SHP77 (cell line): ENCODE measurements around the gene VAMP4.

Experiments used
- DNase-seq, 2 experiments: peaks; one replicate each; lab custom pipeline; 2025; lab: John Stamatoyannopoulos, UW

The VAMP4 gene, protein sequence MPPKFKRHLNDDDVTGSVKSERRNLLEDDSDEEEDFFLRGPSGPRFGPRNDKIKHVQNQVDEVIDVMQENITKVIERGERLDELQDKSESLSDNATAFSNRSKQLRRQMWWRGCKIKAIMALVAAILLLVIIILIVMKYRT

GRCh38 chr1:171741872-171742576 is at the start of gene VAMP4:
VAMP4 (minus strand) TSS chr1:171742065; CDS start chr1:171738414, 3,651 bp downstream.
- peak; percentile 78 to 83 for DNase-seq

DNA sequence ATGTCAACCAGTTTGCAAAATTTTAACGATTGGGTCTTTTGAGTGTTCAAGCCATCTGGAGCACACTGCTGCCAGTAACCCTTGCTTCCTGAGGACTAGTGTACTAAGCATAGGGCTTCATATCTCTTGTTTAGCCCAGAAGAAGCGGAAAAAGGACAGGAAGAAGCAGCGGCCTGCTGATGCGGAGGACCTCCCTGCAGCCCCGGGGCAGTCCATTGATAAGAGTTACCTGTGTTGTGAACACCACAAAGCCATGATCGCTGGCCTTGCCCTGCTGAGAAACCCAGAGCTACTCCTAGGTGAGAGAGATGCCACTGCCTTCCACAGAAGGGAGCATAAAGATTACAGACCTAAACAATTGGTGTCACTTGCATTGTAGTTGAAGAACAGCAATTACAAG is 48.5 kb upstream of the VAMP4 start:
- DNase-seq = no peak

DNA sequence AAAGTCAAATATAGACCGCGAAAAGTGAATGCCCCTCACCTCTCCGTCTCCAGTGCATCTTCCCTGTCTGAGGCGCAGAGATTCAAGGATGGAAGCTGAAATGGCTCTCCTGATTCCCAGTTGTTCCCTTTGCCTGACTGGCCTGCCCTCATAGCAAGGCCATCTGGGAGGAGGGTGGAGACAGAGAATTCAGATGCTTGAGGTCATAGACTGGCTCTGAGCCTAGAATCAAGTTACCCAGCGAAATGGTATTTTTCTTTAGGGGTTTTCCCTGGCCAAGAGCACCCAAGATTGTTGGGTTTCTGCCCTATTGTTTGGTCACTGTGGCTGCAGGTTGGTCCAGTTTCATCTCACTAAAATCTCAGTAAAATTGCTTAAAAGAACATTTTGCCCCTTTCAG is 46.8 kb upstream of the VAMP4 start:
- DNase-seq = no peak

DNA sequence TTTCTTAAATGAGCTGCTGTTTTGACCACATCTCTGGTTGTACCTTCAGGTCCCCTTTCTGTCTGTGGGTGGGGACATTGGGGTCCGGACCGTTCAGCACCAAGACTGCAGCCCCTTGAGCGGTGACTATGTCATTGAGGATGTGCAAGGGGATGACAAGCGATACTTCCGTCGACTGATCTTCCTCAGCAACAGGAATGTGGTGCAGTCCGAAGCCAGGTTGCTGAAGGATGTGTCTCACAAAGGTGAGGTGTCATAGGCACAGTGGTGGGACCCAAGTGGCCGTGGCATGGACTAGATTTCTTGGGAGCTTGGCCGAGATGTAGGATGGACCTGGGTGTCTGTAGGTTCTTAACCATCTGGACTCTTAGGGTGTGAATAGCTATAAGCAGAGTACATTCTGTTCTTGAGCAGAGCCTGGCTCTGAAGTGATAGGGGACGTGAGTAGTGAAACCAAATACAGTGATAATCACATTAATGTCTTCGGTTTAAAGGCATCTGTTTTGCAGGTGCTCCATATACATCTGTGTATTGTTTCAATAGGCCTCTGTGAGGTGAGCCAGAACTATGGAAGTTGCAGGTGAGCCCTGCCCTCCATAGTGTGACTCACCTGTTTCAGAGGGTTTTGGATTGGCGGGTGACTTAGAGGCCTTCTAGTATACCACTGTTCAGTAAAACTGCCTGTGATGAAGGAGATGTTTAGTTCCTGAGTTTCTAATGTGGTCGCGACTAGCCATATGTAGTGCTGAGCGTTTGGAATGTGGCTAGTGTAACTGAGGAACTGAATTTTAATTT is 46.0 kb upstream of the VAMP4 start:
- no peak for DNase-seq

DNA sequence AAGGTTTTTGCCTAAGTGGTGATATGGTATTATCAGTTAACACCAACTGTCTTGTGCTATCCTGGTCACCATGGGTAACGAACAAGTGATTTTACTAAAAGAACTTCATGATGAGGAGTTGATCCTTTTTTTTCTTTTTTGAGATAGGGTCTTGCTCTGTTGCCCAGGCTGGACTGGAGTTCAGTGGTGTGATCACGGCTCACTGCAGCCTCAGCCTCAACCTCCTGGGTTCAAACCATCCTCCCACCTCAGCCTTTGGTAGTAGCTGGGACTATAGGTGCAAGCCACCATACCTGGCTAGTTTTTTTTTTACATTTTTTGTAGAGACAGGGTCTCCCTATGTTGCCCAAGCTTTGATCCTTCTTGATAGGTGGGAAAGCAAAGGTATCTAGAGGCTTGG is 44.7 kb upstream of the VAMP4 start:
- no peak for DNase-seq

DNA sequence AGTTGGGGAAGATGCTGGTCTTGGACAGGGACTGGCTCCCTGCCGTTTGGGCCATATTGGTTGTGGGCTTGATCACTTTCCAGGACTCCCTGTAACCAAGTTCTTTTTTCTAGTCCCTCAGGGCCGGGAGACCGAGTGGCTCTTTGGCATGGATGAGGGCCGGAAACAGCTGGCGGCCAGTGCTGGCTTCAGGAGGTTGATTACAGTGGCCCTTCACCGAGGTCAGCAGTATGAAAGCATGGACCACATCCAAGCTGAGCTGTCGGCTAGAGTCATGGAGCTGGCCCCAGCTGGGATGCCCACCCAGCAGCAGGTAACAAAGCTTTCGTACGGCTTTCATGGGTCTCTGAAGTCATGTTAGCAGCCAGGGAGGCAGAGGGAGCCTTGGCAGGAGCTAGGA is 43.9 kb upstream of the VAMP4 start:
- no peak for DNase-seq

DNA sequence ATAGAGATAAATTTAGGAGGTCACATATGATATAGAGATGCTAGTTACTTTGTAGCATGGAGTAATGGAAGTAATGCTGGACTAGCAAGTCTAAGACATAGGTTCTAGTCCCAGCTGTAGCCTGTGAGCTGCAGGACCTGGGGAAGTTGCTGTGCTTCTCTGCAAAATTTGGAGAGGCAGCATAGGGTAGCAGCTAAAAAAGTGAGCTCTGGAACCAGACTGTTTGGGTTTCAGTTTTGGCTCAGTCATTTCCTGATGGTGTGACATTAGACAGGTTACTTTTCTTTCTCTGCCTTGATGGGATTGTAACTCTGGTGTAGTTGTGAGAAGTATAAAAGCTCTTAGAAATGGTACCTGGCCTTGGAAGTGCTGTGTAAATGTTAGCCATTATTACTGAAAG is 42.9 kb upstream of the VAMP4 start:
- no peak for DNase-seq

DNA sequence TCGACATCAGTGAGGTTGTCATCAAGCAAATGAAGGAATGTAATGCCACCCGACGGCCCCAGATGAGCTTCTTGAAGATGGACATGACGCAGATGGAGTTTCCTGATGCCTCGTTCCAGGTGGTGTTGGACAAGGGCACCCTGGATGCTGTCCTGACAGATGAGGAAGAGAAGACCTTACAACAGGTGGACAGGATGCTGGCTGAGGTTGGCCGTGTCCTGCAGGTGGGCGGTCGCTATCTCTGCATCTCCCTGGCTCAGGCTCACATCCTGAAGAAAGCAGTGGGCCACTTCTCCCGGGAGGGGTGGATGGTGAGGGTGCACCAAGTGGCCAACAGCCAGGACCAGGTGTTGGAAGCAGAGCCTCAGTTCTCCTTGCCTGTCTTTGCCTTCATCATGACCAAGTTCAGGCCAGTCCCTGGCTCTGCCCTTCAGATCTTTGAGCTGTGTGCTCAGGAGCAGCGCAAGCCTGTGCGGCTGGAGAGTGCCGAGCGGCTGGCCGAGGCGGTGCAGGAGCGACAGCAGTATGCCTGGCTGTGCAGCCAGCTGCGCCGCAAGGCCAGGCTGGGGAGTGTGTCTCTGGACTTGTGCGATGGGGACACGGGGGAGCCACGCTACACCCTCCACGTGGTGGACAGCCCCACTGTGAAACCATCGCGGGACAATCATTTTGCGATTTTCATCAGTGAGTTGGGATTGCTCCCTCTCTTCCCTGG is 42.1 kb upstream of the VAMP4 start:
- DNase-seq = no peak

DNA sequence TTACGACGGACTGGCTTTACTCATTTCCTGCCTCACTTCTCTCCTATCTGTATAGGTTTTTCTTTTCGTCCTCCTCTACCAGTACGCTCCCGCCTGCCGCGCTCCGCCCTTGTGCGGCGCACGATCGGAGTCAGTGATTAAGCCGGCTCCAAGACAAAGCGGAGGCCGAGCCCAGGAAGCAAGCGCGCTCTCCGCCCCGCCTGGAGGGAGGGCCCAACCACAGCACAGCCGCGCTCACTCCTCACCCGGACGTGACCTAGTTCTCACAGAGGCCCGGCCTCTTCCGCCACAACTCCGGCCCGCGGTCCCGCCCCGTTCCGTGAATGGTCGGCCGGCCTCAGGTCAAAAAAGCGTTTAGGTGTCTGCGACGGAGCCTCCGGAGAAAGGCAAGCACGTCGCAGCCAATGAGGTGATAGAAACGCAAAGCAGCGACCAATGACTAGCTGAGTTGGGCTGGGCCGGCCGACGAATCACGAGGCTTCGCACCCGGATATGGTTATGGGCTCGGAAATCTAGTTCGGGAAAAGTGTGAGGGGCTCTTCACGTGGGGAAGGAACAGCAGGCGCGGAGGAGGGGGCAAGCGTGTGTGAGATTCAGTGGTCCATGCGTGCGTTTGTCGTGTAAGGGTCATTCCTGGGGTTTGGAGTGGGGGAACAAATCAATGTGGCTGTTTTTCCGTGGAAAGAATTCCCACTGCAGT is 39.5 kb upstream of the VAMP4 start, which contains the start of gene METTL13:
Gene METTL13, plus strand, starts transcription at position 485 of the 700 bp plus-strand sequence. CDS start 308 bp downstream, outside the sequence.
- DNase-seq = peak; percentile 99

GRCh38 chr1:171780583-171781175 is 38.8 kb upstream of the VAMP4 start:
- DNase-seq = no peak

- no peak for DNase-seq
Observed at GRCh38 chr1:171772312-171772711, 30.4 kb upstream of the VAMP4 start.

GRCh38 chr1:171769754-171770153 is 27.9 kb upstream of the VAMP4 start:
- DNase-seq = no peak

DNA sequence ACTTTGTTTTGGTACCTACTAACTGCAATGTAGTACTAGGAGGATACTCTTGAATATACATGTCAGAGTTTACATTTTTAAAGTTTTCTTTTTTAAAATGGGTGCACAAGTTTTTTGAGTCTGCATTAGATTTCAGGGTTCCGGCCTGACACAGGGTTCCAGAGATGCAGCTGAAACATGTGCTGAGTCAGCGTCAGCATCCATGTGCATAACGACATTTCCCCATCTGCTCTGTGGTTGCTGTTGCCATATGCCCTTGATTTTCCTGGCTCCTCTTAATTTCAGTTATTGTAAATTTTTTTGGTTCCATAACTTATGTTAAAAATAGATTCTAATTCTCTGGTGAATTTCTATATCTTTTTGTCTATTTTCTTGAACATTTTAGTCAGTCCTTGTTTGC is 27.3 kb upstream of the VAMP4 start:
- DNase-seq = no peak

DNA sequence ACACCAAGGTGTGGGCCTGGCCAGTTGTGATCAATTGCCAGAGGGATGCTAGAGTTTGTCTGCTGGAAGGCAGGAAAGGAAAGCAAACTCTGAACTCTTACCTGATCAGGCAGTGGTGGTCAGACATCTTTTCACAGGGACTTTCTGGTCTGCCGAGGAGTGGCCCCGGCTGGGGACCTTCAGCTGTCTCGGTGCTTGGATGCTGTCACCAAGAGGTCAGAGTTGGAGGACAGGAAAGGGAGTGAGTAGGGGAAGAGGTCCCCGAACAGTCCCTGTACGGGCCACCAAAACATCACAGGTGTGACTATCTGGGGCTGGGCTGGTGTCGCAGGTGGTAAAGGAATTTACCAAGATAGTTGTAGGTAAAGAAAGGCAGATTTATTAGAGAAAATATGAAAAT is 21.9 kb upstream of the VAMP4 start:
- DNase-seq = no peak

DNA sequence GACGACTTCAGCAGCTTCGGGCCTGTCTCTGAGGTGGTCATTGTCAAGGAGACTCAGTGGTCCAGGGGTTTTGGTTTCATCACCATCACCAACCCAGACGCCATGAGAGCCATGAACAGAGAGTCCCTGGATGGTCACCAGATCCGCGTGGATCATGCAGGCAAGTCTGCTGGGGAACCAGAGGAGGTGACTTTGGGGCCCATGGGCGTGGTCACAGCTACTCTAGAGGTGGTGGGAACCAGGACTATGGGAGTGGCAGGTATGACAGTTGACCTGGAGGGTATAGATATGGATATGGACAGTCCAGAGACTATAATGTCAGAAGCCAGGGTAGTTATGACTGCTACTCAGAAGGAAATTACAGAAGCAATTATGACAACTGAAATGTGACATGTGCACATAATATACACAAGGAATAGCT is 20.3 kb upstream of the VAMP4 start:
- no peak for DNase-seq

DNA sequence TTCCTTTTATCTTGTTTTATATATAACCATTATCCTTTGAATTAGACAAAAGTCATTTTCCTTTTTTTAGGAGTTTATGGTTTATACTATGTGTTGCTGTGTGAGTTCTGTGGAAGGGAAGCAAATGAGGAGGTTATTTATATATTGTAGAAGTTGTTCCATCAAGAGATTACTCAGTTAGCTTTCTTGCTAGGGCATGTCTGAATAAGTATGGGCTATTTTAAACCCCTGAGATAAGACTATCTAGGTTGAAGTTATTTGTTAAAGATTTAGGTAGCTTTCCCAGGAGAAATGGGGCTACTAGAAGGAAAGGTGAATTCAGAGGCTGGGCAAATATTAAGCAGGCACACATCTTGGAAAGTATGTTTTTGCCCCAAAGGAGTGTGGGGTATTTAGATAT is 16.1 kb upstream of the VAMP4 start:
- no peak for DNase-seq

GRCh38 chr1:171756856-171757255 is 15.0 kb upstream of the VAMP4 start:
- DNase-seq = no peak

DNA sequence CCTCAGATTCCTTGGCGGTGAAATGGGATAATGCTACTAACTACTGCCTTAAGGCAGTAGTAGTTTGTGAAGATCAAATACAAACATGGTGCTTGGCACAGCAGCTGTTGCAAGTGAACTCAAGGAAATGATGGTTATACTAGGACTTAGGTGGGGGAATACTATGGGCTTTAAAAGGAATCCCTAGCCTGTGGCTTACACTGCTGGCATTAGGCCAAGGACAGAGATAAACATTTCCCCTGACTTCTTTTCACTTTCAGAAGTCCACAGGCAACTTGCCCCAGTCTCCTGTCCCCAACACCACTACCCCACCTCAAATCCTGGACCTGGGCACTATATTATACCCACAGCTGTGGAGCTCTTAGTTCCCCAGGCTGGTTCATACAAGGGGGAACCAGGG is 13.1 kb upstream of the VAMP4 start:
- DNase-seq = no peak

GRCh38 chr1:171754353-171754705 is 12.5 kb upstream of the VAMP4 start:
- no peak for DNase-seq

DNA sequence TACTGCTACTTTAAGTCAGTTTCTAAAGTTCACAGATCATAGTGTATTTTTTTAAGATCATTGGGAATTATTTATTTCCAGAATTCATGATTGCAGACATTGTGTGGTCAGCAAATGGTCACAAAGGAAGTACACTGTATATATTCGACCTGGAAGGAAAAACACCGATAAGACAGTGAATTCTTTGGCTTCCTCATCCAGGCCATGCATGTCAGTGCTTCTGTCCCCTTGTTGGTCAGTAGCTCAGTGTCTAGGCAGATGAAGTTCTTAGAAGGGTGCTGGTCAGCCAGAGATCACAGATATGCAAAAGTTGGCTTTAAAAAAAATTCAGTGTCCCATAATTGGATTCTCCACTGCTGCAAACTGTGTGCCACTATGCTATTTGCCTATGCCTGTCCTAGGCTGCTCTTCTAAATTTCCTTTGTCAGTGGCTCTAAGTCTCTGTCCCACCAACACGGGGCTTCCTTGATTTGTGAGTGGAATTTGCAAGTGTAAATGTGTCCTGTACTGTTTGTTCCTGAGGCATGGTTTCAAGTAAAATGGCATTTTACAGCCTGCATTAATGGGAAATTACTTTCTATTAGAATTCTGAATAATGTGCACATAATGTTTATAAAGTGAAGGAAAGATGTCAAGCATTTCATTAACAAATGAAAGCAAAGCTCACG is 12.0 kb upstream of the VAMP4 start:
- no peak for DNase-seq

GRCh38 chr1:171753182-171753581 is 11.3 kb upstream of the VAMP4 start:
- DNase-seq = no peak
